Measurements from ENCODE around the gene FNDC3B.

GRCh38 chr3:172397716-172398405 lies 358.5 kb downstream of the FNDC3B start:
- TF ChIP-seq CTCF (IDR thresholded peaks at IDR 0.05), result no peak
- no peak for TF ChIP-seq POLR2A (IDR thresholded peaks at IDR 0.05)

Measured in vagina (tissue), 2 donors.